H9 (cell line): ENCODE measurements around the gene MED13L. TPM values are rescaled to one million over a fixed set of nuclear protein-coding genes. Genes with fewer than 3 reads are reported as not detected.

ENCODE experiments used
- DNase-seq: peaks from one replicate; pipeline ENCODE4 v3.0.0-alpha.2; 2017
- H2AFZ ChIP-seq: one replicate; pipeline ENCODE4 v1.6.1; 2013; ENCODE audit warnings: mild to moderate bottlenecking, low read length, control low read depth, moderate library complexity
- H2AK5ac ChIP-seq: 2 replicates; pipeline ENCODE4 v1.6.1; 2013; ENCODE audit warnings: low read length, control low read depth, mixed read lengths; ENCODE audit not compliant: insufficient read length
- H2BK120ac ChIP-seq: one replicate; pipeline ENCODE4 v1.6.1; 2013; ENCODE audit warnings: low read depth, mild to moderate bottlenecking, low read length, control low read depth, inconsistent platforms; ENCODE audit not compliant: poor library complexity, severe bottlenecking
- H2BK12ac ChIP-seq: 2 replicates; pipeline ENCODE4 v1.6.1; 2013; ENCODE audit warnings: low read length, control low read depth, mixed read lengths, low read depth; ENCODE audit not compliant: insufficient read length
- H2BK15ac ChIP-seq: 2 replicates; pipeline ENCODE4 v1.6.1; 2013; ENCODE audit warnings: low read depth, low read length, control low read depth
- H2BK20ac ChIP-seq: one replicate; pipeline ENCODE4 v1.6.1; 2013; ENCODE audit warnings: low read depth, mild to moderate bottlenecking, low read length, control low read depth, inconsistent platforms; ENCODE audit not compliant: poor library complexity, severe bottlenecking
- H2BK5ac ChIP-seq: 2 replicates; pipeline ENCODE4 v1.6.1; 2013; ENCODE audit warnings: low read length, control low read depth, mixed read lengths; ENCODE audit not compliant: insufficient read length
- H3K14ac ChIP-seq: 2 replicates; pipeline ENCODE4 v1.6.1; 2013; ENCODE audit warnings: low read length, control low read depth; ENCODE audit not compliant: insufficient read depth
- H3K18ac ChIP-seq: 2 replicates; pipeline ENCODE4 v1.6.1; 2013; ENCODE audit warnings: low read depth, mild to moderate bottlenecking, mixed read lengths, low read length, control low read depth; ENCODE audit not compliant: insufficient read length
- H3K23ac ChIP-seq: 2 replicates; pipeline ENCODE4 v1.6.1; 2013; ENCODE audit warnings: low read length, control low read depth, mixed read lengths, low read depth; ENCODE audit not compliant: insufficient read length
- H3K23me2 ChIP-seq: 2 replicates; pipeline ENCODE4 v1.6.1; 2013; ENCODE audit warnings: low read depth, mild to moderate bottlenecking, mixed read lengths, low read length, control low read depth; ENCODE audit not compliant: insufficient read length, poor library complexity, severe bottlenecking
- H3K27ac ChIP-seq: 2 replicates; pipeline ENCODE4 v1.5.1; 2013; ENCODE audit warnings: low read length, control low read depth, mixed read lengths, low read depth; ENCODE audit not compliant: insufficient read length
- H3K27me3 ChIP-seq: 2 replicates; pipeline ENCODE4 v1.6.1; 2013; ENCODE audit warnings: low read length, control low read depth, inconsistent platforms; ENCODE audit not compliant: insufficient read depth
- H3K4ac ChIP-seq: 2 replicates; pipeline ENCODE4 v1.6.1; 2013; ENCODE audit warnings: low read depth, mild to moderate bottlenecking, control low read depth, inconsistent platforms, low read length, moderate library complexity
- H3K4me1 ChIP-seq: 2 replicates; pipeline ENCODE4 v1.6.1; 2013; ENCODE audit warnings: low read length, control low read depth, inconsistent platforms; ENCODE audit not compliant: insufficient read depth
- H3K4me2 ChIP-seq: 2 replicates; pipeline ENCODE4 v1.6.1; 2013; ENCODE audit warnings: low read length, control low read depth, mixed read lengths; ENCODE audit not compliant: insufficient read length, insufficient read depth
- H3K56ac ChIP-seq: 2 replicates; pipeline ENCODE4 v1.6.1; 2013; ENCODE audit warnings: low read depth, mild to moderate bottlenecking, mixed read lengths, low read length, control low read depth; ENCODE audit not compliant: insufficient read length
- H3K79me1 ChIP-seq: 2 replicates; pipeline ENCODE4 v1.6.1; 2013; ENCODE audit warnings: low read depth, mild to moderate bottlenecking, moderate library complexity, low read length, control low read depth, inconsistent platforms; ENCODE audit not compliant: insufficient read depth, poor library complexity, severe bottlenecking
- H3K79me2 ChIP-seq: 2 replicates; pipeline ENCODE4 v1.6.1; 2013; ENCODE audit warnings: low read length, control low read depth, inconsistent platforms; ENCODE audit not compliant: insufficient read depth
- H3K9ac ChIP-seq: 2 replicates; pipeline ENCODE4 v1.6.1; 2013; ENCODE audit warnings: low read length, control low read depth, mixed read lengths; ENCODE audit not compliant: insufficient read length; ENCODE audit errors: extremely low read depth
- H3K9me3 ChIP-seq: one replicate; pipeline ENCODE4 v1.6.1; 2013; ENCODE audit warnings: low read depth, low read length, inconsistent platforms; ENCODE audit not compliant: control insufficient read depth
- H3T11ph ChIP-seq: one replicate; pipeline ENCODE4 v1.6.1; 2013; ENCODE audit warnings: mild to moderate bottlenecking, low read length, control low read depth, inconsistent platforms
- H4K20me1 ChIP-seq: one replicate; pipeline ENCODE4 v1.6.1; 2013; ENCODE audit not compliant: control insufficient read depth, insufficient read length, insufficient read depth
- H4K5ac ChIP-seq: 2 replicates; pipeline ENCODE4 v1.6.1; 2013; ENCODE audit warnings: low read depth, mild to moderate bottlenecking, mixed read lengths, low read length, control low read depth; ENCODE audit not compliant: insufficient read length
- H4K8ac ChIP-seq: replicated peaks from 2 replicates; pipeline ENCODE4 v1.6.1; 2013; ENCODE audit warnings: low read length, control low read depth, mixed read lengths, low read depth; ENCODE audit not compliant: insufficient read length
- H4K91ac ChIP-seq: 2 replicates; pipeline ENCODE4 v1.6.1; 2013; ENCODE audit warnings: low read depth, mild to moderate bottlenecking, moderate library complexity, mixed read lengths, low read length, control low read depth; ENCODE audit not compliant: insufficient read length
- H3K27ac Mint-ChIP-seq, 3 experiments: 2 replicates in 2 of 3; 3 replicates in 1 of 3; pipeline ENCODE4 v1.8.0; 2020 to 2021; ENCODE audit warnings: mixed read lengths in 3 of 3, mild to moderate bottlenecking in 1 of 3, moderate library complexity in 1 of 3
- H3K27me3 Mint-ChIP-seq: 2 replicates; pipeline ENCODE4 v1.8.0; 2021; ENCODE audit warnings: low read depth, mild to moderate bottlenecking, moderate library complexity, mixed read lengths
- H3K36me3 Mint-ChIP-seq, 3 experiments: 2 replicates in 2 of 3; 3 replicates in 1 of 3; pipeline ENCODE4 v1.8.0; 2020 to 2021; ENCODE audit warnings: low read depth in 3 of 3, mixed read lengths in 3 of 3; ENCODE audit not compliant: insufficient read depth in 1 of 3
- H3K4me1 Mint-ChIP-seq, 2 experiments: 2 replicates each; pipeline ENCODE4 v1.8.0; 2020; ENCODE audit warnings: mixed read lengths in 2 of 2
- H3K4me3 Mint-ChIP-seq, 2 experiments: 2 replicates in 1 of 2; 3 replicates in 1 of 2; pipeline ENCODE4 v1.8.0; 2020 to 2021; ENCODE audit warnings: mild to moderate bottlenecking in 2 of 2, mixed read lengths in 2 of 2, moderate library complexity in 1 of 2
- H3K9me3 Mint-ChIP-seq, 2 experiments: 2 replicates in 1 of 2; 3 replicates in 1 of 2; pipeline ENCODE4 v1.8.0; 2020; ENCODE audit warnings: mild to moderate bottlenecking in 2 of 2, mixed read lengths in 2 of 2, moderate library complexity in 1 of 2
- WGBS: extraction: QIAGEN DNeasy Blood & Tissue Kit; methylation state at CpG from one replicate; pipeline ENCODE4 v1.1.7; 2013; ENCODE audit warnings: missing lambda C conversion rate, low lambda C conversion rate, mixed read lengths; ENCODE audit not compliant: insufficient read length; ENCODE audit errors: extremely low coverage; 5-methylcytosine and 5-hydroxymethylcytosine counted together
- total RNA-seq: library from RNA; stranded (reverse); gene quantifications from 2 replicates; pipeline ENCODE4 v1.2.1, GENCODE V29; 2021
- TF ChIP-seq, protein P1 (sequence below): fragments of 200-600 bp; sonication (generic); conservative IDR thresholded peaks from 3 replicates; pipeline ENCODE4 v1.8.0; 2021; ENCODE audit warnings: antibody characterized with exemption, mild to moderate bottlenecking

The MED13L gene
- total RNA-seq, 1 experiment from 2014 or later, result 52.4 TPM

GRCh38 chr12:115988212-115988611 lies 289.3 kb downstream of the MED13L start:
- Histone ChIP-seq H2BK15ac (no peak overlapping the region), H2BK20ac (no peak overlapping the region), H3K9ac (no peak overlapping the region), H3K4me1 (no peaks in the 10 kb centered on the region; the same call in 1 of the 2 replicates), H3T11ph (no peak overlapping the region), H3K56ac (no peak overlapping the region), H3K23me2 (no peaks in the 10 kb centered on the region), H4K91ac (no peak overlapping the region), H2BK120ac (no peak overlapping the region), H2AFZ (no peak overlapping the region), H3K9me3 (no peaks in the 10 kb centered on the region), H3K4me2 (no peak overlapping the region), H3K18ac (no peak overlapping the region), H3K79me1 (no peaks in the 10 kb centered on the region), H3K14ac (no peak overlapping the region), H3K4ac (no peak overlapping the region), H3K27me3 (no peaks in the 10 kb centered on the region), H2AK5ac (no peak overlapping the region), H3K23ac (no peak overlapping the region), H2BK5ac (no peak overlapping the region), H2BK12ac (no peak overlapping the region), H3K27ac (no peak overlapping the region), H4K20me1 (no peaks in the 10 kb centered on the region), H3K79me2 (no peaks in the 10 kb centered on the region; the same call in 1 of the 2 replicates), H4K8ac (no peak overlapping the region), H4K5ac (no peak overlapping the region)
- TF ChIP-seq, protein P1, sequence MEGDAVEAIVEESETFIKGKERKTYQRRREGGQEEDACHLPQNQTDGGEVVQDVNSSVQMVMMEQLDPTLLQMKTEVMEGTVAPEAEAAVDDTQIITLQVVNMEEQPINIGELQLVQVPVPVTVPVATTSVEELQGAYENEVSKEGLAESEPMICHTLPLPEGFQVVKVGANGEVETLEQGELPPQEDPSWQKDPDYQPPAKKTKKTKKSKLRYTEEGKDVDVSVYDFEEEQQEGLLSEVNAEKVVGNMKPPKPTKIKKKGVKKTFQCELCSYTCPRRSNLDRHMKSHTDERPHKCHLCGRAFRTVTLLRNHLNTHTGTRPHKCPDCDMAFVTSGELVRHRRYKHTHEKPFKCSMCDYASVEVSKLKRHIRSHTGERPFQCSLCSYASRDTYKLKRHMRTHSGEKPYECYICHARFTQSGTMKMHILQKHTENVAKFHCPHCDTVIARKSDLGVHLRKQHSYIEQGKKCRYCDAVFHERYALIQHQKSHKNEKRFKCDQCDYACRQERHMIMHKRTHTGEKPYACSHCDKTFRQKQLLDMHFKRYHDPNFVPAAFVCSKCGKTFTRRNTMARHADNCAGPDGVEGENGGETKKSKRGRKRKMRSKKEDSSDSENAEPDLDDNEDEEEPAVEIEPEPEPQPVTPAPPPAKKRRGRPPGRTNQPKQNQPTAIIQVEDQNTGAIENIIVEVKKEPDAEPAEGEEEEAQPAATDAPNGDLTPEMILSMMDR, result no peak
- Mint-ChIP-seq H3K27me3 (no peaks in the 10 kb centered on the region), H3K4me1 (peaks cover 19 to 25% of the 10 kb centered on the region in 2 experiments), H3K27ac (peak overlapping the region; percentile 15 to 47 (median 25); a peak in 4 of 7 replicates), H3K4me3 (no peak overlapping the region), H3K36me3 (peaks cover 6 to 34% (median 31%) of the 10 kb centered on the region in 3 experiments; a peak in 6 of 7 replicates), H3K9me3 (no peaks in the 10 kb centered on the region)
- no CpG with 5 or more reads among the region's 2 CpGs for WGBS
- no peak for DNase-seq
